Measurements from ENCODE around the gene FOXO1.
"Not testable (repeated sequence)": the region's sequence is repeated elsewhere in the genome, so short reads cannot be mapped to it uniquely, and the experiment has no call there.

- TF ChIP-seq, protein P1, sequence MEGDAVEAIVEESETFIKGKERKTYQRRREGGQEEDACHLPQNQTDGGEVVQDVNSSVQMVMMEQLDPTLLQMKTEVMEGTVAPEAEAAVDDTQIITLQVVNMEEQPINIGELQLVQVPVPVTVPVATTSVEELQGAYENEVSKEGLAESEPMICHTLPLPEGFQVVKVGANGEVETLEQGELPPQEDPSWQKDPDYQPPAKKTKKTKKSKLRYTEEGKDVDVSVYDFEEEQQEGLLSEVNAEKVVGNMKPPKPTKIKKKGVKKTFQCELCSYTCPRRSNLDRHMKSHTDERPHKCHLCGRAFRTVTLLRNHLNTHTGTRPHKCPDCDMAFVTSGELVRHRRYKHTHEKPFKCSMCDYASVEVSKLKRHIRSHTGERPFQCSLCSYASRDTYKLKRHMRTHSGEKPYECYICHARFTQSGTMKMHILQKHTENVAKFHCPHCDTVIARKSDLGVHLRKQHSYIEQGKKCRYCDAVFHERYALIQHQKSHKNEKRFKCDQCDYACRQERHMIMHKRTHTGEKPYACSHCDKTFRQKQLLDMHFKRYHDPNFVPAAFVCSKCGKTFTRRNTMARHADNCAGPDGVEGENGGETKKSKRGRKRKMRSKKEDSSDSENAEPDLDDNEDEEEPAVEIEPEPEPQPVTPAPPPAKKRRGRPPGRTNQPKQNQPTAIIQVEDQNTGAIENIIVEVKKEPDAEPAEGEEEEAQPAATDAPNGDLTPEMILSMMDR (conservative IDR thresholded peaks at IDR 0.05; ENCODE audit: low read length): not testable (repeated sequence)
- TF ChIP-seq EZH2phosphoT487 (IDR thresholded peaks at IDR 0.05; ENCODE audit: borderline replicate concordance, low read depth, low read length): not testable (repeated sequence)
Observed at GRCh38 chr13:40664100-40664349, 2.4 kb downstream of the FOXO1 start.
